ENCODE results near the gene PRKCA.
"Not testable (repeated sequence)": the region's sequence is repeated elsewhere in the genome, so short reads cannot be mapped to it uniquely, and the experiment has no call there.

PRKCA gene
- 44.9 to 195 (median 52.2) reads per million in 4 experiments for total RNA-seq

- DNase-seq = peak; percentile 53
These were observed at the start of gene PRKCA for GRCh38 chr17:66301864-66302741. TSS of gene PRKCA (plus strand) at chr17:66302613.

GRCh38 chr17:66253458-66253857, 49.0 kb upstream of the PRKCA start:
- not testable (repeated sequence) for DNase-seq

DNA sequence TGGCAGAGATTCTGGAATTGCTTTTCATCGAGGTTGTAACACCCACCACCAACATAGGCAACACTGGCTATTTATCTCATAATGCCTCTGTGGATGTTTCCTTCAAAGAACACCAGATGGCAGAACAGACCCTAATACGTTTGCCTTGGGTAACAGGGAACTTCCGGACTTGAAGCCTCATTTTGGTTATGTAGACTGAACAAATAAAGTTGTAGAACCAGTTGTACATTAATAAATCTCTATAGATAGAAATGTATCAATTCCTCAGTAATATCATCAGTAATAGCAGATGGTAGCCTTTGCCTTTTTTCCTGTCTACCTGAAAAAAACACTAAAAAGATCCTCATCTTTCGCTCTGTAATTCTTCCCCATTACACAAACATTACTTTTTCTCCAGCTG, 47.3 kb upstream of the PRKCA start:
- no peak for DNase-seq

- no peak for DNase-seq
These were observed 46.9 kb upstream of the PRKCA start for GRCh38 chr17:66255527-66255971.

DNA sequence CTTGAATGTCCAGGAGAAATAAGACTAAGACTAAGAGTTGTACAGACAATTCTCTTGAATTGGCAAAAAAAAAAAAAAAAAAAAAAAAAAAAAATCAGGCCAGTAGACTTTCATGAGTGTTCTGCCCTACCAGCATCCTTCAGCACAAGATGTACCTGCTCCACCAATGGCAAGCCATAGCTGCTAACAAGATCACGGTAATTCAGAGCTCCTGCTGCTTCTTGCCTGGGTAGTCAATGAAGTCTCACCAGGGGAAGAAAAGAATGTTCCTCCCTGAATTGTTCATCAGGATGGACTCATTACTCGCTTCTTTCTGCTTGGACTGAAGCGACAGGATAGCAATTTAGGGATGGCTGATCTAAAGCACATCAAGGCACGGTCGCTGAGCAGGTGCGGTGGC, 42.1 kb upstream of the PRKCA start:
- DNase-seq = no peak

- no peak for DNase-seq
These were observed 41.7 kb upstream of the PRKCA start for GRCh38 chr17:66260688-66261087.

- no peak for DNase-seq
These were observed 39.6 kb upstream of the PRKCA start for GRCh38 chr17:66262767-66263166.

DNA sequence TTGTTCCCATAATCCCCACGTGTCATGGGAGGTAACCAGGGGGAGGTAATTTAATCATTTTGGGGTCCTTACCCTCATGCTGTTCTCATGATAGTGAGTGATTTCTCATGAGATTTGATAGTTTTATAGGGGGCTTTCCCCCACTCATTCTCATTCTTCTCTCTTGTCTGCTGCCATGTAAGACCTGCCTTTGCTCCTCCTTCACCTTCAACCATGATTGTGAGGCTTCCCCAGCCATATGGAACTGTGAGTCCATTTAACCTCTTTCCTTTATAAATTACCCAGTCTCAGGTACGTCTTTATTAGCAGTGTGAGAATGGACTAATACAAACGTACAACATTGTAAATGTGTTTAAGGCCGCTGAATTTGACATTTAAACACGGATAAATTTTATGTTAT, 37.7 kb upstream of the PRKCA start:
- no peak for DNase-seq

DNA sequence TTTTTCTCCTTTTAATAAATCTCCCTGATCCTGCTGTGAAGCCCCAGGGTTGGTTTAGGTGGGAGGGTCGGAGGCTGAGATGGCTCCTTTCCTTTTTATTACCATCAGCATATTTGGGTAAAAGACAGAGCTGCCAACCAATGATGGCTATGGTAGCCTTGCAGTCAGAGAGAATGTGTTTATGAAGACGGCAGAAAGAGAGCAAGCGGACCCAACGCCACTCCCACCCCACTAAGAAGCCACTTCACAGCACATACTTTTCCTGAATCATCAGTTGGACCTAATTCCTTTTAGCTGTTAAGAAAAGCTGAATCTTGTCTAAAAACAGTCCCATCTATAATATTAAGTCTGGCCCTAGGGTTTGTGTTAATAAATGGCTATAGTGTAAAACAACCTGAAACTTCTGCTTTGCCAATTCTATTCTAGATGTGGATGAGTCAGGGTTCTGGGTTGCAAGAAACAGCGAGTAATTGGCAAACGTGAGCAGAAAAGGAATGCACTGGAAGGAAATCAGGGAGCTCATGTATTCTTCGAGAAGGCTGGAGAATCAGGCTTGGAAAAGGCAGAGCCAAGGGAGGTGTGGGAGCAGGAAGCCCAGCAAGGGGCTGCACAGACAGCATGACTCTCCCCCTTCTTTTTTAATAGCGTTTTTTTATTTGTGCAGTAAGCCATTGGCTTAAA, 34.0 kb upstream of the PRKCA start:
- DNase-seq = no peak

DNA sequence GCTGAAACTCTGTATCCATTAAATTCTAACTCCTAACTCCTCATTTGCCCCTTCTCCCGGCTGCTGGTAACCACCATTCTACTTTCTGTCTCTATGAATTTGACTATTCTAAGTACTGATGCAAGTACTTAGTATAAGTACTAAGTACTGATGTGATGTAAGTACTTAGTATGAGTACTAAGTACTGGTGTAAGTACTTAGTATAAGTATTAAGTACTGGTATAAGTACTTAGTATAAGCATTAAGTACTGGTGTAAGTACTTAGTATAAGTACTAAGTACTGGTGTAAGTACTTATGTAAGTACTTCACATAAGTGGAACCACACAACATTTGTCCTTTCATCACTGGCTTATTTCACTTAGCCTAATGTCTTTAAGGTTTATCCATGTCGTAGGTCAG, 32.3 kb upstream of the PRKCA start:
- DNase-seq = no peak

DNA sequence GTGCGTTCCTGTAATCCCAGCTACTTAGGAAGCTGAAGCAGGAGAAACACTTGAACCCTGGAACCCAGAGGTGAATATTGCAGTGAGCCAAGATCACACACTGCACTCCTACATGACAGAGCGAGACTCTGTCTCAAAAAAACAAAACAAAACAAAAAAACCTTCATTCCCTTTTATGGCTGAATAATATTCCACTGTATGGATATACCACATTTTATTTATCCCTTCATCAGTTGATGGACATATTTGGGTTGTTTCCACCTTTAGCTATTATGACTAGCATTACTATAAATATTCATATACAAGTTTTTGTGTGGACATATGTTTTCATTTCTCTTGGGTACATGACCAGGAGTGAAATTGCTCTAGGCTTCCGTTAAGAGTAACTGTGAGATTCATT, 30.9 kb upstream of the PRKCA start:
- no peak for DNase-seq

DNA sequence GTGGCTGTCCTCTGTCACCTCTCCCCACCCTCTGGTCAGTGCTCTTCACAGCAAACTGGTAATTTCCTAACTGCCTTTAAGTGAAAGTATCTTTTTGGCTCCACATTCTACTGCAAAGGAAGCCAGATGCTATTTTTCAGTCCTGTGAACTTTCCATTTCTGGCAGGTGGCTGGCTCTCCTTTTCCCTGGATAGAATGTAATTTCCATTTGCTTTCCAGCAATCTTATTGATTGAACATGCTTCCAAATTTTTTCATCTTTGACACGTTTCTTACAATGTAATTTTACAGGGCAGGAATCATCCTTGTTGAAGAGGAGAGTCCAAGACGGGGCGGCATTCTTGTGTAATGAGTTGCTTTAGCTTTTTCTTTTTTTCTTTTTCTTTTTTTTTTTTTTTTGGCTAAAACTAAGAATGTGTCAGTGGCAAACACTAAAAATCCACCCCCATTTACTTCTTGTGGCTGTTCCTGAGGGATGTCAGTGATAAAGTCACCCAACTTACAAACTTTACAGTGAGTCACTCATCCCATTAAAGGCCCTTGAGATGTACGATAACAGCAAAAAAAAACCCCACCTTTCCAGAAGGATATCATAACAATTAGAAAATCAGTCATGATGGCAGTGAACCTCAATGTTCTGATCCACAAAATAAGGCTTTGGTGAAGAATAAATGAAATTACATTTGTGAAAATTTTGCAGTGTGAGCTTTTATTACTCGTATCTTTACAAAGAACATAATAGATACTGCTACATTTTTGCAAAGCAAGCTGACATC, 29.4 kb upstream of the PRKCA start:
- DNase-seq = no peak

- DNase-seq = no peak
These were observed 28.9 kb upstream of the PRKCA start for GRCh38 chr17:66273586-66273848.

- DNase-seq = no peak
These were observed 26.8 kb upstream of the PRKCA start for GRCh38 chr17:66275651-66276050.

DNA sequence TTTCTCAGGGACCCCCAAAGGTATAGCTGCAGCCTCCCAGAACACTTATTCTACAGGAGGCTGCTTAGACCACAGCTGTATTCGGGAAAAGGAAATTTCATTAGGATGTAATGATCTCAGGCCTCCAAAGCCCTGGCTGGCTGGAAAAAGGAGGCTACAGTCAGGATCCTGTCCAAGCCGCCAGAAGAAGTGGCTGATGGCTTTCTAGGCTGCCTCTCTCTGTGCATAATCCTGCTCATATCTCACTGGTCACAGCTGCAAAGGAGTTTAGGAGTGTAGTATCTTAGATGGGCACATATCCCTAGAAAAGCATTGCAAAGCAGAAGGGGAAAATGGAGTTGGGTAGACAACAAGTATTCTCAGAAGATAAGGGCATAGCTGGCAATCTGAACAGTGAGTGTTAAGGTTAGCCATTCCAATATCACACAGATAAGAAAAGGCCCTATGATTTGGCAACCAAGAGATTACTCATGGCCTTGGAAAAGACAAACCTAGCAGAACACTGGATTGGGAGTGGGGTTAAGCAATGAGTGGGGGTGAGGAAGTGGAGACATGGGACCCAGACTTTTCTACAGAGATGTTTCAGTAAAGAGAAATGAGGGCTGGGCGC, 26.0 kb upstream of the PRKCA start:
- no peak for DNase-seq

GRCh38 chr17:66277191-66277590, 25.2 kb upstream of the PRKCA start:
- DNase-seq = no peak

- no peak for DNase-seq
These were observed 20.6 kb upstream of the PRKCA start for GRCh38 chr17:66281661-66282369.

- DNase-seq = no peak
These were observed 19.0 kb upstream of the PRKCA start for GRCh38 chr17:66283296-66283934.

DNA sequence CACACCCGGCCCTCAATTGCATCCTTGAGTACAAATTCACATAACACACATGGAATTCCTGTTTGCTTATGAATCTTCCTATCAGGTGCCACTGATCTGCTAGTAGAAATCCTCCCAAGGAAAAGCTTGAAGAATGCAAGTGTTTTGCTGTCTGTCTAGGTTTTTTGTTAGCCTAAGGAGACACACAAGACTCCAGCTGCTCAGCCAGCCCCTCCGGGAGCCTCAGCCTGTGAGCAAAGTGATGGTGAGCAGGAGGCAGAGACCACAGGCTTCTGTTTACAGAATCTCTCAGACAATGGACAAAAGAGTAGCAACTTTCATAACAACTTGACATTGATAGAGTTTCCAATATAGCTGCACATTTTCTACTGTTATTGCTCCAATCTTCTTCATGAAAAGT, 18.4 kb upstream of the PRKCA start:
- DNase-seq = no peak

DNA sequence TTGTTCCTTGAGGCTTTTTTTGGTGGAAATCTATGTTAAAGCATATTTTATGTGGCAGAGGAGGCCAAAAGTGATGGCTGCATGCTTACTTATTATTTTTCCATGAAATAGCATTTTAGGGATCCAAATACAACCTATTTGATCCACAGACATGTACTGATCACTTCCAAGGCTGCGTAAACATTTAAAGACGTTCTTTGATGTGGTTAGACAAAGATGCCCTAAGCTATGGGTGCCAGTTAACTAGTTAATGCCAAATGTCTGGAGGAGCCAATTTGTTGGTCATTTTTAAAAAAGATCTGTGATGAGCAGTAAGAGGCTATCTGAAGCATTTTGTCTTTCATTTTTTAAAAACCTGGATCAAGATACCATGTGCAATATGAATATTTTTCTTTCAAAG, 17.3 kb upstream of the PRKCA start:
- no peak for DNase-seq

- no peak for DNase-seq
These were observed 14.5 kb upstream of the PRKCA start for GRCh38 chr17:66287911-66288310.

GRCh38 chr17:66290101-66290722, 12.2 kb upstream of the PRKCA start:
- DNase-seq = no peak

All from effector CD8-positive, alpha-beta T cell (primary cell).